GM18511 (cell line): Measurements from ENCODE around the gene FBXO44.

ENCODE experiments used
- ATAC-seq: cut with Tn5 transposase; IDR thresholded peaks from one replicate; pipeline ENCODE4 v1.9.1; 2021; ENCODE audit warnings: mild to moderate bottlenecking, moderate library complexity; ENCODE audit not compliant: unreplicated experiment

The FBXO44 gene

DNA sequence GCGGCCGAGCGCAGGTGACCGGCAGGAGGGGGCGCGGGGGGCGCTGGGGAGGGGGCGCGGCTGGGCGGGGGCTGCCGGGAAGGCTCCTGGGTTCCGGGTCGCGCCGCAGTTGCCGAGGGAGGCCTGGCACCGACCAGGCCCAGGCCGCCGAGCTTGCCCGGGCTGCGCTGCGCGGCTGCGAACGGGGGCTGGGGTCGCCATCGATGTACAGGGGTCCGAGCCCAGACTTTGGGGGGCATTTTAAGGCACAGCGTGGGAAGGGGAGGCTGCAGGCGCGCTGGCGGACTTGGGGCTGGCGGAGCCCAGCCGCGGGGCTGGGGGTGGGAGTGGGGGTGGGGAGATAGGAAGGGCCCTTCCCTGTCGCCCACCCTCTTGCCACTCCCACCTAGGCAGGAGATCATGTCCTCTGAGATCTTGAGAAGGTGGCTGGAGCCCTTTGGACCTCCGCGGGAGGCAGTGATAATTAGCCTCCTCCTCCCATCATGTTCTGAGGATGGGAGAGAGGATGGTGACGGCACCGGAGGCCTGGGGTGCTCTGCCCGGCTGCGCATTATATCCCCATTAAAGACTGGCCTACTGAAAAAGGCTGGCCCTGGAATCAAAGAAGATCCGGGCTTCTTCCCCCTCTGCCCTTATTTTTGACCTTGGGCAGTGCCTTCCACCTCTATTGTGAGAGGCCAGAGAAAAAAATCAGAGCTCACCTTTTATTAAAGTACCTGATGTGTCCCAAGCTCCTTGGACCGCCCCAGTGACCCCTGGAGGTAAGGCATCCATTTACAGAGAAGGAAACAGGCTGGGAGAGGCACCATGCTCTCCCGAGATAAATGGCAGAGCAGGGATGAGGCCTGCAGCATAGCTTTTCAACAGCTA lies 497 bp downstream of the FBXO44 start:
- ATAC-seq, result peak; percentile 26

GRCh38 chr1:11657654-11658053 lies 3.0 kb downstream of the FBXO44 start:
- ATAC-seq, result no peak

DNA sequence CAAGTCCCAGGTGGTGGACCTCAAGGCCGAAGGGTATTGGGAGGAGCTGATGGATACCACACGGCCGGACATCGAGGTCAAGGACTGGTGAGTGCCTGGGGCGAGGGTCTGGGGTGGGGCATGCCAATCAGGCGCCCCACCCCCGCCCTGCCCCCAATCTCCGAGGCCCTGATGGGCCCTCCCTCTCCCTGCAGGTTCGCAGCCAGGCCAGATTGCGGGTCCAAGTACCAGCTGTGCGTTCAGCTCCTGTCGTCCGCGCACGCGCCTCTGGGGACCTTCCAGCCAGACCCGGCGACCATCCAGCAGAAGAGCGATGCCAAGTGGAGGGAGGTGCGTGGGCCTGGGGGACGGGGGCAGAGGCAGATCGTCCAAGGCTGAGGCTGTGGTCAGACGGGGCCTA lies 3.9 kb downstream of the FBXO44 start:
- no peak for ATAC-seq

- ATAC-seq, result no peak
These were observed 5.1 kb downstream of the FBXO44 start for GRCh38 chr1:11659748-11660147.

DNA sequence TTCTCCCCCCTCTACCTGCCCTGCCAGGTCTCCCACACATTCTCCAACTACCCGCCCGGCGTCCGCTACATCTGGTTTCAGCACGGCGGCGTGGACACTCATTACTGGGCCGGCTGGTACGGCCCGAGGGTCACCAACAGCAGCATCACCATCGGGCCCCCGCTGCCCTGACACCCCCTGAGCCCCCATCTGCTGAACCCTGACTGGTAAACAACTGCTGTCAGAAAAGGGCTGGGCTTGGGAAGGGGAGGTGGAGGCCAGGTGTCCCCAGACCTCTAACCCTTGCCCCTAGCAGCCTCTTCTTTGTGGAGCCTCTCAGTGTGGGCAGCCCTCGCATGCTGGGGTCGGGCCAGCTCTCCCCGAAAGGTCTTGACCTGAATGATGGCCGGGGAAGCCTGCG lies 6.4 kb downstream of the FBXO44 start:
- no peak for ATAC-seq

- peak; percentile 54 for ATAC-seq
These were observed 9.8 kb downstream of the FBXO44 start for GRCh38 chr1:11664336-11665065.

DNA sequence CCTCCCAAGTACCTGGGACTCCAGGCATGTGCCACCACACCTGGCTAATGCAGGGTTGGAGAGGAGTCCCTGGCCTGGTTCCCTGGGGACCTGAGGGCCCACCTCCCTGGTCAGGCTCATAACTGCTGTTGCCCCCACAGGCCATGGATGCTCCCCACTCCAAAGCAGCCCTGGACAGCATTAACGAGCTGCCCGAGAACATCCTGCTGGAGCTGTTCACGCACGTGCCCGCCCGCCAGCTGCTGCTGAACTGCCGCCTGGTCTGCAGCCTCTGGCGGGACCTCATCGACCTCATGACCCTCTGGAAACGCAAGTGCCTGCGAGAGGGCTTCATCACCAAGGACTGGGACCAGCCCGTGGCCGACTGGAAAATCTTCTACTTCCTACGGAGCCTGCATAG lies 13.8 kb downstream of the FBXO44 start:
- no peak for ATAC-seq

GRCh38 chr1:11670747-11671146 lies 16.1 kb downstream of the FBXO44 start:
- no peak for ATAC-seq

- no peak for ATAC-seq
These were observed 16.5 kb downstream of the FBXO44 start for GRCh38 chr1:11671205-11671543.

DNA sequence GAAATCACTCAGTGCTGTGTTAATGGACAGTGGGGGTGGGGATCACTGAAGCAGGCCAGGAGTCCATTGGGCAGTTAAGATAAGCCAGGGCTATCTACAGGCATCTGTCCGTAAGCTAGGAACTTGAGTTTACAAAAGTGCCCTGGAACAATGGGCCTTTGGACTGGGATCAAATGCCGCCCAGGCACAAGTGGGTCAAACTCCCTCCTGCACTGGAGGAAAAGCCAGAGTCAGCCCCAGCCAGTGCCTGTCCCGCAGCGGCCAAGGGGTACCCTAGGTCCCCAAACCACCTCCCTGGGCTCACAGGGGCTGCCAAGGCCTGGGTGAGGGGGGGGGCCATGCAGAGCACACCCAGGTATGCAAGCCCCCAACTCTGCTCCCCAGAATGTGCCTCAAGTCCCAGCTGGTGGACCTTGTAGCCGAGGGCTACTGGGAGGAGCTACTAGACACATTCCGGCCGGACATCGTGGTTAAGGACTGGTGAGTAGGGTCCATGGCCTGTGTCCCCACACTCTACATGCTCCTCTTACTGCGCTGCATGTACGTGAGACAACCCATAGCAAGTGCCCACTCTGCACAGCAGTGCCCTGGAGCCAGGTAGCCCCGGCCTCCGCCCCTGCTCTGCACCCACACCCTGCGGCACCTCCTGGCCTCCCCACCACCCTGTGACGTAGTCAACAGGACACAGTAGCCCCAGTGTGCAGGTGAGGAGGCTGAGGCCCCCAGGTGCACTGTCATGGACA lies 17.0 kb downstream of the FBXO44 start:
- ATAC-seq, result no peak

GRCh38 chr1:11673089-11673769 lies 18.6 kb downstream of the FBXO44 start:
- no peak for ATAC-seq

- ATAC-seq, result no peak
These were observed 19.8 kb downstream of the FBXO44 start for GRCh38 chr1:11674488-11674887.

DNA sequence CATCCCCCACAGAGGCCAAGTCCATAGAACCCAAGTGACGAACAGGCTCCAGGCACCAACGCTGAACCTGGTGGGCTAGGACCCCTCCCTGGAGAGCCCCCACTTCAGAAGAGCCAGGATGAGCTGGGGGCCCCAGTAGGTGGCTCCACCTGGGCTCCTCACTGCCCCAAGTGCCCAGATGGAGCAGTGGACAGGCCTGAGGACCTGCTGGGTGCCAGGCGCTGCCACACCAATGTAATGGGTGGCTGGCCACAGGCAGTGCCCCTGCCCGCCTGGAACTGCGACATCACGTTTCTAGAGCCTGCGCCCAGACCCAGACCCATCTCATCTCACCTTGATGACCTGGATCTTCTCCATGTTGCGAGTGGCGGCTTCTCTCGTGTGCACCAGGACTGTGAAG lies 20.6 kb downstream of the FBXO44 start:
- ATAC-seq, result no peak

DNA sequence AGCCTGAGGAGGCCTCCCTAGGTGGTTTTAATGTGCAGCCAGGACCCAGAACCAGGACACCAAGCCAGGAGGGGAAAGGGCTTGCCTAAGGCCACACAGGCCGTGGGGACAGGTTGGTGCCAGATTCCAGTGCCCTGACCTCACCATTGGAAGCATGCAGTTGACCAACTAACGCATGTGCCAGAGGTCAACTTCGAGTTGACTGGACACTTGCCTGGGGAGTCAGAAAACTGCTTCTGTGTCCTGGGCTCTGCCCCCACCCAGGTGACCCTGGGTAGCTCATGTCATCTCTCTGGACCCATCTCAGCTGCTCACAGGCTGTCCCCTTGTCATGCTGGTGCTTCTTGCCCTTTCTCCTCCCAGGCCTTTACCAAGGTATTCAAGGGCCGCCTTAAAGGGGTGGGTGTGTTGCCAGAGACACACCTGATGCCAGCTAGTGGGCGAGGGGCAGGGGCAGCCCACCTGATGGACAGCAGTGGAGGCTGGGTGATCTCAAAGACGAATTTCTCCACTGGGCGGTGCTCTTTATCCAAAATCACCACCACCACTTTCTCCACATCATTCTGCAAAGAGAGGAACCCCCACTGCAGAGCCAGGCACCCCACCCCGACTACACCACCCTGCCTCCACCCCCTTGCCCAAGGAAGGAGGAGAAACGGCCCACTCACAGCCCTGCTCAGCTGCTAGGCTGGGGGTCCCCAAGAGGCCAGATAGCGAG lies 21.9 kb downstream of the FBXO44 start:
- no peak for ATAC-seq

DNA sequence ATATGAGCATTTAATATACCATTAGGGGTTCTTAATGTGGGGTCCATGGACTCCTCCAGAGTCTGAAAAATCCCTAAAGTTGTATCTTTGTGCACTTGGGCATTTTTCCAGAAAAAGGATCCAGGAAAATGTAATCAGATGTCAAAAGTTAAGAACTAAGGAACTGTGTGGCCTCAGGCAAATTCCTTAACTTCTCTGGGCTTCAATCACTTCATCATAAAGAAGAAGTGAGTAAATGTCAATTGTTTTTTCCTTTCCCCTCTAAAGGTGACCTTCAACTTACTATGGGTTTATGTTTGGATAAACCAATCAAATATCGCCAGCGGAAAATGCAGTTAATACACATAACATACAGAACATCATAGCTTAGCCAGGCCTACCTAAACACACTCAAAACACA lies 23.8 kb downstream of the FBXO44 start:
- ATAC-seq, result no peak

DNA sequence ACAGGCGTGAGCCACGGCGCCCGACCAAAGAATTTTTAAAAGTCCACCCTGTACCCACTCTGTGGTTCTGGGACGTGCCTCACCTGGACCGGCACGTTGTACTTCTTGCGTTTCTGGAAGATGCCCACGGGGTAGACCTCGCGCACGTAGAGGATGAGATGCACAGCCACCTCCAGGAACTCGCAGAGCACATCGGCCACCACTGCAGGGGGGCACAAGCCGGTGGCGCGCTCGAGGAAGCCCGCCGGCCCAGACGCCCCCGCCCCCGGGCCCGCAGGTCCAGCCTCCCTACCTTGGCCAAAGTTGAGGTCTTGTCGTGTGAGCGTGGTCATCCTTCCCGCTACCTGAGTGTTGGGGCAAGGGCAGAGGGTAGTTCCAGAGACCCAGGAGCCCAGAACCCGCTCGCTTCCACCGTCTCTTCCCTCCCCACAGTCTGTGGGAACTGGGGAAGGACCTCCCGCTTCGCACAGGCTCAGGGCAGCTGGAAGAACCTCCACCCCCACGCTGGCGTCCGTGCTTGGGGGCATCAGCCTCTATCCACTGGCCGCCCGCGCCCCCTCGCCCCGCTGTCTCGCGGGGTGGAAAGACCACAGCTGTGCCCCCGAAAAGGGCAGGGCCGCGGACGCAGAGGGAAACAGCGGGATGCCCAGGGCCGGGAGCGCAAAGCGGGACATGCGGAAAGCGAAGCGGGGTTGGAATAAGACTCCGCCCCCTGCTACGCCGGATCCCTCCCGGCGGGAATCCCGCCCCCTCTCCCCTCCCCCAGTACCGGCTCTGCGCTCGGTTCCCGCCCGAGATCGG lies 25.8 kb downstream of the FBXO44 start:
- ATAC-seq, result peak; percentile 24

- ATAC-seq, result peak; percentile 90
These were observed 26.5 kb downstream of the FBXO44 start, which contains the start of gene MAD2L2 for GRCh38 chr1:11681071-11681771. Gene MAD2L2, minus strand, starts transcription at chr1:11681148. Its CDS starts 547 bp downstream, at chr1:11680601.

- no peak for ATAC-seq
These were observed 27.7 kb downstream of the FBXO44 start for GRCh38 chr1:11682287-11682771.

GRCh38 chr1:11682799-11683198 lies 28.1 kb downstream of the FBXO44 start:
- no peak for ATAC-seq
